NOMO-1 treated with DMSO at 0.1 percent for 48 hours (cell line): ENCODE results near the gene HRNR.
"Not testable (repeated sequence)": the region's sequence is repeated elsewhere in the genome, so short reads cannot be mapped to it uniquely, and the experiment has no call there.

ENCODE experiments used
- DNase-seq: peaks from one replicate; lab custom pipeline; 2025; ENCODE audit not compliant: unreplicated experiment; lab: John Stamatoyannopoulos, UW

The HRNR gene

GRCh38 chr1:152224093-152224492 is at the start of gene HRNR:
Gene HRNR (minus strand): TSS chr1:152224193. CDS start chr1:152223253, 940 bp downstream.
- no peak for DNase-seq

DNA sequence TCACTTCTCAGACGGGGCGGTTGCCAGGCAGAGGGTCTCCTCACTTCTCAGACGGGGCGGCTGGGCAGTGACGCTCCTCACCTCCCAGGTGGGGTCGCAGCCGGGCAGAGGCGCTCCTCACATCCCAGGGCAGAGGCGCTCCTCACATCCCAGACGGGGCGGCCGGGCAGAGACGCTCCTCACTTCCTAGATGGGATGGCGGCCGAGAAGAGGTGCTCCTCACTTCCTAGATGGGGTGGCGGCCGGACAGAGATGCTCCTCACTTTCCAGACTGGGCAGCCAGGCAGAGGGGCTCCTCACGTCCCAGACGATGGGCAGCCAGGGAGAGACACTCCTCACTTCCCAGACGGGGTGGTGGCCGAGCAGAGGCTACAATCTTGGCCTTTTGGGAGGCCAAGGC is 32.4 kb upstream of the HRNR start:
- DNase-seq, result not testable (repeated sequence)

GRCh38 chr1:152252157-152252556 is 28.2 kb upstream of the HRNR start:
- DNase-seq, result no peak

DNA sequence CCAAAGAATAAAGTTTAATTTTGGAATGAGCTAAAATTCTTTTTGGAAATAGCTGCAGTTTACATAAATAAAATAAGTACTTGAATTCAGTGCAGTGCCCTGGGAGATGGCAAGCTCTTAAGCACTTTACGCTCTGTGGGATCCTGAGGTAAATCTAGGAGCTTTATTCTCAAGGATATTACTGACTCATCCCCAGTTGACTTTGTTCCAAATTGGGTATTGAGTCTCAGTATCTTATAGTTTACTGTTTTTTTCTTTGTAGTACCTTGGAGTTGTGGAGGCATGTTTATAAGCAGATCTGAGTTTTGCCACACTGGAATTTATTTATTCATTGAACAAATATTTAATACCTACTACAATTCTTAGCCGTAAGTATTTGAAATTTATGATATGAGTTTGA is 27.4 kb upstream of the HRNR start:
- DNase-seq, result no peak

DNA sequence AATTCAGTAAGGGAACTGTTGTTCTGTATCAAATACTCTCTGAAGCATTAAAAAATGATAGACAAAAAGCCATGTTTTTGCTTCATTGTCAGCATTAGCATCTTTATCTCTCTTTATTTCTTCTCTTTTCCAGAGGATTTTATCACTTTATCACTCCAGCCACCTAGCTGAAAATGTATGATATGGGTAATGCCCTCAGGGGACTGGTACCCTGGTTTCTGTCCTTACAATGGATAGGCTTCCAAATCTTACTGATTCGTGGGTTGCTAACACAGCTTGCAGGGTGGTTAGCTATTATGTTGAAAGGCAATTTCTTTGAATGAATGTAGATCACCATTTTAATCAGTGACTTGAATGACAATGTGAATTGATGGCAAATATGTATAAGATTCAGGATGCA is 23.3 kb upstream of the HRNR start:
- DNase-seq, result no peak

- no peak for DNase-seq
Measured at GRCh38 chr1:152244576-152245273, 20.7 kb upstream of the HRNR start.

GRCh38 chr1:152237093-152237492 is 13.1 kb upstream of the HRNR start:
- no peak for DNase-seq

GRCh38 chr1:152228831-152229230 is 4.8 kb upstream of the HRNR start:
- DNase-seq, result no peak

GRCh38 chr1:152227310-152227928 is 3.4 kb upstream of the HRNR start:
- DNase-seq, result no peak

GRCh38 chr1:152225678-152226077 is 1.7 kb upstream of the HRNR start:
- no peak for DNase-seq

GRCh38 chr1:152220166-152221163 is 3.5 kb downstream of the HRNR start:
- no peak for DNase-seq

DNA sequence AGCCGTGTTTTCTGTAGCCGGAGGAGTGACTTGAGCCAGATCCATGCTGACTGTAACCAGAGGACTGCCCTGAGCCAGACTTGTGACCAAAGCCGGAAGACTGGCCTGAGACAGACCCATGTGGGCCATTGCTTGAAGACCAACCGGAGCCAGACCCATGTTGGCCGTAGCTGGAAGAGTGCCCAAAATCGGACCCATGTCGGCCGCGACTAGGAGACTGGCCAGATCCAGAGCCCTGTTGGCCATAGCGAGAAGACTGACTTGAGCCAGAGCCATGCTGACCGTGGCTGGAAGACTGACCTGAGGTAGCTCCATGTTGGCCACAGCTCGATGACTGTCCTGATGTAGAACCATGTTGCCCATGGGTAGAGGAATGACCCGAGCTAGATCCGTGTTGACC is 4.6 kb downstream of the HRNR start:
- DNase-seq, result not testable (repeated sequence)

DNA sequence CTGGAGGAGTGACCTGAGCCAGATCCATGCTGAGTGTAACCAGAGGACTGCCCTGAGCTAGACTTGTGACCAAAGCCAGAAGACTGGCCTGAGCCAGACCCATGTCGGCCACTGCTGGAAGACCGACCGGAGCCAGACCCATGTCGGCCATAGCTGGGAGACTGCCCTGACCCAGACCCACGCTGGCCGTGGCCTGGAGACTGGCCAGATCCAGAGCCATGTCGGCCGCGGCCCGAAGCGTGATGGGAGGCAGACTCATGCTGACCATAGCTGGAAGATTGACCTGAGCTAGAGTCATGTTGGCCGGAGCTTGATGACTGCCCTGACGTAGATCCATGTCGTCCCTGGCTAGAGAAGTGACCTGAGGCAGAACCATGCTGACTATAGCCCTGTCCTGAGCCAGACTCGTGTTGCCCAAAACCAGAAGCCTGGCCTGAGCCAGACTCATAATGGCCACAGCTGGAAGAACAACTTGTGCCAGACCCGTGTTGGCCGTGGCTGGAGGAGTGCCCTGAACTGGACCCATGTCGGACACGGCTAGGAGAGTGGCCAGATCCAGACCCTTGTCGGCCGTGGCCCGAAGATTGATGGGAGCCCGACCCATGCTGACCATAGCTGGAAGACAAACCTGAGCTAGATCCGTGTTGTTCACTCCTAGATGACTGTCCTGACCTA is 5.1 kb downstream of the HRNR start:
- DNase-seq, result no peak

DNA sequence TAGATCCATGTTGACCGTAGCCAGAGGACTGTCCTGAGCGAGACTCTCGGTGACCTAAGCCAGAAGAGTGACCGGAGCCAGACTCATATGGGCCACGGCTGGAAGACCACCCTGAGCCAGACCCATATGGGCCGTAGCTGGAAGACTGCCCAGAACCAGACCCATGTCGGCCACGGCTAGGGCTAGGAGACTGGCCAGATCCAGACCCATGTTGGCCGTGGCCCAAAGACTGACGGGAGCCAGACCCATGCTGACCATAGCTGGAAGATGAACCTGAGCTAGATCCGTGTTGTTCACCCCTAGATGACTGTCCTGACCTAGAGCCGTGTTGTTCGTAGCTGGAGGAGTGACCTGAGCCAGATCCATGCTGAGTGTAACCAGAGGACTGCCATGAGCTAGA is 8.4 kb downstream of the HRNR start:
- not testable (repeated sequence) for DNase-seq

GRCh38 chr1:152214911-152215310 is 9.1 kb downstream of the HRNR start:
- not testable (repeated sequence) for DNase-seq

DNA sequence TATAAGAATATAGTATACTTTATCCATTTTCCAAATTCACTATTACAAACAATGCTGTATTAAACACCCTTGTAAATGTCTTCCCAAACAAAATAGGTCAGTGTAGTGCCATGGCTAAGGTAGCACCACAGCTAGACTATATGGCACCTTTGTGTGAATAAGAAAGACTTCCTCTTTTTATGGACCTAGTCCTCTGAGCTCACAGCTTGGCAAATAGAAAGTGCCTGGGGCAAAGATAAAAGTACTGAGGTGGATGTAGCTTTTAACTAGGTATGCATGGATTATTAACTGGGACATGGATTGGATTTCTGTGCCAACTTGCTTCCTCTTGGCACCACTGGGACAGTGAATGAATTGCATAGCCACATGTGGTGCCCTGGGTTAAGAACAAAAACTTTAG is 25.0 kb downstream of the HRNR start:
- DNase-seq, result no peak

DNA sequence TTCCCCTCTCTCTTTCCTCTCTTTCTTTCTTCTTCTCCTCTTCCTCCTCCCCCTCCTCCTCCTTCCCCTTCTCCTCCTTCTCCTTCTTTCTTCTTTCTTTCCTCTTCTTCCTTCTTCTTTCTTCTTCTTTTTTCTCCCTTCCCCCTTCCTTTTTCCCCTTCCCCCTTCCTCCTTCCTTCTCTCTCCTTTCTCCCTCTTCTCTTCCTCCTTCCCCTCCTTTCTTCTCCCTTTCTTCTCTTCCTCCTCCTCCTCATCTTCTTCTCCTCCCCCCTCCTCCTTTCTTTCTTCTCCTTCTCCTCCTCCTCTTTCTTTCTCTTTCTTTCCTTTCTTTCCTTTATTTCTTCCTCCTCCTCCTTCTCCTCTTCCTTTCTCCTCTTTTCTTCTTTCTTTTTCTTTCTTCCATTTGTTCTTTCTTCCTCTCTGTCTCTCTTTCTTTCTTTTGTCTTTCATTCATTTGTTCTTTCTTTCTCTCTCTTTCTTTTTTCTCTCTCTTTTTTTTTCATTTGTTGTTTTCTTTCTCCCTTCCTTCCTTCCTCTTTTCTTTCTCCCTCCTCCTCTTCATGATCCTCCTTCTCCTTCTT is 26.5 kb downstream of the HRNR start:
- no peak for DNase-seq

DNA sequence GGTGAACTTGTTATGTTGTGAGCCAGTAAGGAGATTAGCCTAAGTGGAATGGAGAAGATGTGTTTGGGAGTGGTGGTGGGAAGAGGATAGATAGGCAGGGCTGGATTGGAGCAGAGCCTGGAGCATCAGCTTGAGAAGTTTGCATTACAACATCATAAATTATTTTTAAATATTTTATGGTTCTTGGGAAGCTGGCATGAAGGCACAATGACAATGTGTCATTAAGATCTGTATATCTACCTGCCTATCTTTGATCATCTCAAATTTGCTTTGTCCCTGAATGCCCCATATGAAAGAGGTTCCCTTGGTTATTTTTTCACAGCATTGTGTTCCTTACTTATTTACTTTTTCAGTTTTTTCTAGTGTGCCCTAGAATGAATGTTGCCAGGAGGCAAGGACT is 32.3 kb downstream of the HRNR start:
- no peak for DNase-seq

DNA sequence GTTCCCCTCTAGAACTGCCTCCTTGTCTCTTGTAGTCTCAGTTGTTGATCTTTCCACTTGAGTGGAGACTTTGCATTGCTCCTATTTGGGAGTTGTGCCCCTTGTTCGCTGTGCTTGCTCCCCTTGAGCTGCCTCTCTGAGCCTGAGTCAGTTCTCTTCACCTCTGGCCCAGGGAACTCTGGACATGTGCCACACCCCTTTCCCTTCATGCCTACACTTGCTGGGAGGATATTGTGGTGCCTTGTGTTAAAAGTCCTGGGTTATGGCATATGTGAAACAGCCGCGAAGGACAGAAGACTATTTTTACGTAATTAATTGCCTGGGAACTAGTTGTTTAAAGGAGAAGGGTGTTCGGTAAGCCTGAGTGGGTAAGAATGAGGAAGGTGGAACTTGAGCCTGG is 32.7 kb downstream of the HRNR start:
- DNase-seq, result no peak

DNA sequence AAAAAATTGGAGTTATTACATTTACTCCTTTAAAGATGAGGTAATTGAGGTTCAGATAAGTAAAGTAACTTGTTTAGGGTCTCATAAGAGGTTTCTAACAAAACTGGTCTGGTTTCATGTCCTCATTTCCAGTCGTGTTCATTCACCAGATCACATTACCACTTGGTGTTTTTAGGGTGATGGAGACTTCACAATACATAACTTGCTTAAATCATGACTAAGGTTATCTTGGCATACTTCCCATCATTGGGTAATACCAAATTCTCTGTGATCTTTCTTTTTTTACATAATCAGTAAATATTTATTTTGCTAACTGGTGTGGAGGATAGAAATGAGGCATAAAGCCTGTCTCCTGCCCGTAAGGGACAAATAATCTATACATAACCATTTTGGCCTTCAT is 33.4 kb downstream of the HRNR start:
- DNase-seq, result no peak
